GM12878 (cell line): Measurements from ENCODE around the gene FRMD8. TPM values are rescaled to one million over a fixed set of nuclear protein-coding genes. Genes with fewer than 3 reads are reported as not detected.
A peak's percentile ranks its signal among the peaks of the same experiment; 100 is the strongest.

Experiments
- BHLHE40 ChIP-seq, 2 experiments: fragments of 450-650 bp in 1 of 2; IDR thresholded peaks; 2 replicates each; pipeline ENCODE4 v1.6.1; 2011 to 2017; ENCODE audit warnings: low read depth in 2 of 2, borderline replicate concordance in 1 of 2, improper control_type of control experiment in 1 of 2, low read length in 1 of 2, mild to moderate bottlenecking in 1 of 2
- CEBPB ChIP-seq, 2 experiments: fragments of 150-350 bp in 1 of 2; IDR thresholded peaks; 2 replicates each; pipeline ENCODE4 v1.6.1; 2012 to 2014; ENCODE audit warnings: low read depth in 2 of 2, low read length in 2 of 2, borderline replicate concordance in 1 of 2, inconsistent platforms in 1 of 2
- CEBPZ ChIP-seq: fragments of 150-350 bp; IDR thresholded peaks from 2 replicates; pipeline ENCODE4 v1.6.1; 2016; ENCODE audit warnings: low read depth, low read length
- E2F4 ChIP-seq: IDR thresholded peaks from 2 replicates; pipeline ENCODE4 v1.6.1; 2012; ENCODE audit warnings: low read depth, low read length, improper control_type of control experiment
- EP300 ChIP-seq, 2 experiments: fragments of 150-350 bp in 1 of 2; IDR thresholded peaks; 2 replicates each; pipeline ENCODE4 v1.6.1; 2011 to 2012; ENCODE audit warnings: low read depth in 2 of 2, low read length in 2 of 2, borderline replicate concordance in 1 of 2, improper control_type of control experiment in 1 of 2, inconsistent platforms in 1 of 2; ENCODE audit not compliant: control insufficient read depth in 1 of 2
- JUNB ChIP-seq: IDR thresholded peaks from 2 replicates; pipeline ENCODE4 v1.6.1; 2016; ENCODE audit warnings: antibody characterized with exemption, mild to moderate bottlenecking
- LARP7 ChIP-seq: fragments of 450-650 bp; IDR thresholded peaks from 2 replicates; pipeline ENCODE4 v1.6.1; 2017; ENCODE audit warnings: mild to moderate bottlenecking
- MYB ChIP-seq: fragments of 150-350 bp; IDR thresholded peaks from 2 replicates; pipeline ENCODE4 v1.6.1; 2014; ENCODE audit warnings: mild to moderate bottlenecking, low read depth, low read length, borderline replicate concordance
- PRDM15 ChIP-seq: fragments of 450-650 bp; formaldehyde crosslinking; IDR thresholded peaks from 2 replicates; pipeline ENCODE4 v1.4.0; 2020; ENCODE audit warnings: mild to moderate bottlenecking, moderate library complexity
- RELB ChIP-seq: fragments of 450-650 bp; IDR thresholded peaks from 2 replicates; pipeline ENCODE4 v1.6.1; 2017; ENCODE audit warnings: low read depth, mild to moderate bottlenecking, moderate library complexity
- TAF1 ChIP-seq: IDR thresholded peaks from 2 replicates; pipeline ENCODE4 v1.6.1; 2011; ENCODE audit warnings: mild to moderate bottlenecking, low read depth, low read length, borderline replicate concordance
- ZBTB40 ChIP-seq: fragments of 450-650 bp; IDR thresholded peaks from 2 replicates; pipeline ENCODE4 v1.6.1; 2016; ENCODE audit warnings: mild to moderate bottlenecking, moderate library complexity, borderline replicate concordance
- ZSCAN29 ChIP-seq: fragments of 450-650 bp; IDR thresholded peaks from 2 replicates; pipeline ENCODE4 v1.6.1; 2017; ENCODE audit warnings: mild to moderate bottlenecking, moderate library complexity
- polyA plus RNA-seq, 11 experiments: library from polyadenylated mRNA; depleted of rRNA in 4 of 11; unstranded in 6 of 11; stranded (reverse) in 5 of 11; fragments of >200 nt; fragmentation: Nextera tagmentation in 4 of 11; fragmentation: Illumina TruSeq in 1 of 11; extraction: Ambion mirVana in 4 of 11; extraction: Trizol in 1 of 11; gene quantifications; 1 replicate in 1 of 11; 2 replicates in 10 of 11; pipeline versions ENCODE4 v1.2.1 to v1.2.3, GENCODE V29; 2011 to 2016; ENCODE audit warnings: inconsistent platforms in 2 of 11, missing spikeins in 2 of 11, low read depth in 1 of 11
- total RNA-seq, 4 experiments: library from RNA; depleted of rRNA in 3 of 4; stranded (reverse); fragments of >200 nt in 3 of 4; fragmentation: Illumina TruSeq in 1 of 4; extraction: Trizol in 1 of 4; gene quantifications; 2 replicates each; pipeline versions ENCODE4 v1.2.1 to v1.2.3, GENCODE V29; 2013 to 2021

The FRMD8 gene
- total and polyA plus RNA-seq, 10 of the 15 experiments (the other 5 are each of a cell fraction or from before 2014, with no cell fraction given) = 8.3 to 69.4 (median 28.0) TPM

GRCh38 chr11:65362320-65362931 is 24.0 kb upstream of the FRMD8 start (continued):
- TF ChIP-seq CEBPZ = no peak
- TF ChIP-seq MYB = no peak
- no peak for TF ChIP-seq PRDM15 (CRISPR knock-in tag)
- TF ChIP-seq BHLHE40 (IDR thresholded peaks at IDR 0.05; ENCODE audit: borderline replicate concordance in 1 of 2, low read depth in 2 of 2, low read length in 1 of 2) = peak in 1 of 2 experiments; percentile 48; a peak in 2 of 4 replicates
- no peak for TF ChIP-seq CEBPB (IDR thresholded peaks at IDR 0.05; ENCODE audit: borderline replicate concordance in 1 of 2, low read depth in 2 of 2, low read length in 2 of 2)
- no peak for TF ChIP-seq E2F4
- TF ChIP-seq JUNB = peak; percentile 88
- no peak for TF ChIP-seq ZSCAN29
- peak; percentile 77 for TF ChIP-seq RELB
- no peak for TF ChIP-seq ZBTB40
- TF ChIP-seq TAF1 = no peak
- 0 out of 2 replicates have a peak, but pooled peaks have one; percentile 5 for TF ChIP-seq LARP7
- TF ChIP-seq EP300 (IDR thresholded peaks at IDR 0.05; ENCODE audit: borderline replicate concordance in 1 of 2, control insufficient read depth in 1 of 2, low read depth in 2 of 2, low read length in 2 of 2) = peak; percentile 48 to 76; a peak in 2 of 4 replicates
